NCI-H2107 (cell line): Measurements from ENCODE around the gene FOLR1.

Experiments
- DNase-seq: peaks from one replicate; lab custom pipeline; 2025; lab: John Stamatoyannopoulos, UW

Gene FOLR1

DNA sequence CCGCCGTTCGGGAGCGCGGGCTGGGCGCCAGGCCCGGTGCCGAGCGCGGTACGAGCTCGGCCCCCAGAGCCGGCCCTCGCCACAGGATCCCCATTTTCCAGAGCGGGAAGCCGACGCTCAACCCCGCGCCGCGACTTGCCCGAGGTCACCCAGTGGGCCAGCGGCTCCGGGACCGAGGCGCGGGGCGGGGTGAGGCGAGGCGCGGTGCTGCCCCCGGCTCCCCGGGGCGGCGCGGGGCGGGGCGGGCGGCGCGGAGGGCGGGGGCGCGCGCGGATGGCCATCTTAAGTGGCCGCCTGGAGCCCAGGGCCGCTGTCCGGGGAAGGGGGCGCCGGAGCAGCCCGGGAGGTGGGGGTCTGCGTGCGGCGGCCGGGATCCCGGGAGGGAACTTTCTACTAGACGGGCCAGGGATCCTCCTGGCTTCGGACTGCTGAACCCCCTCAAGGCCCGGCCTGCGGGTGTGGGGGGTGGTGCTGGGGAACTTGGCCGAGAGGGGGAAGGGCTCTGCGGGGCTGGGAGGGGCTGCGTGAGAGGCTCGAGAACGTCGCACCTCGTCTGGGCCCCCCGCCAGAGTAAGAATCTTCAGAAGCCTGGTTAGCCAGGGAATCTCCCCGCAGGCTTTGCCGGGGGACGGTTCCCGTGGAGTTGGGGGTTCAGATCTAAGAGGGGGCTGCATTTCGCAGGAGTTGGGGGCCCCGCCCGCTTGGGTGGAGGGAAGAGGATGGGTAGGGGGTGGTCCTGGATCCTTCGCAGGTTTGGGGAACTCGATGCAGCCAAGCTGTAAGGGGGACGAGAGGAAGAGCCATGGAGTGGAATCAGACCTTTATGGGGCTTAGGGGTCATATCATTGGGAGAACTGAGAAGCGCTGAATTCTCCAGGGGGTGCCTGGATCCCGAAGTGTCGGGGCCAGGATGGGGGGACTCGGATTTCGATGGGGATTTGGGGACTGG is 31.9 kb downstream of the FOLR1 start:
- DNase-seq, result no peak

GRCh38 chr11:72224564-72225410 is 32.8 kb downstream of the FOLR1 start, which contains the start of gene INPPL1:
Gene INPPL1 (plus strand): TSS chr11:72224767. CDS start chr11:72224985, 218 bp downstream.
- DNase-seq, result no peak

DNA sequence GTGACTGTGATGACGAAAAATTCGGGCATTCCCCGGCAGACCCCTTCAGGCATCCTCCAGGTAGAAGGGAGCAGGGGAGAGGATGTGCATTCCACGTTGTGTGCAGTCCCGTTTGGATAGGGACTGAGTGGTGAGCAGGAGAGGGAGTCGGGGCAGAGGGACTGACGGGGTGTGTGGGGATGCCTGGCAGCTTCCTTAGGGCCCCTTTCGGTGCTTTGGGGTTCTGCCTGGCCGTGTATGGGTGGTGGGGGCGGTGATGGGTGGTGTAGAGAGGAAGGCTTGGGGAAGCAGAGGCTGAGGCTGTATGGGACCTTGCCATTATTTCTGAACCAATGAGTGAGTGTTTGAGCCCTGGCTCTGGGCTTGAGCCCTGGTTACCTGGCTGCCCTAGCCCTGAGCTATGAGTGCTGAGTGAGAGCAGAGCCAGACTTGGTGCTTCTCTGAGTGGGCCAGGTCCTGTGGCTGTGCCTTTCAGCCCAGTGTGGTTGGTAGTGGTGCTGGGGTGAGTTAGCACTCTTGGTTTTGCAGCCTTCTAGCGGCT is 33.5 kb downstream of the FOLR1 start:
- DNase-seq, result no peak

- DNase-seq, result no peak
Observed at GRCh38 chr11:72226701-72227100, 34.8 kb downstream of the FOLR1 start.

DNA sequence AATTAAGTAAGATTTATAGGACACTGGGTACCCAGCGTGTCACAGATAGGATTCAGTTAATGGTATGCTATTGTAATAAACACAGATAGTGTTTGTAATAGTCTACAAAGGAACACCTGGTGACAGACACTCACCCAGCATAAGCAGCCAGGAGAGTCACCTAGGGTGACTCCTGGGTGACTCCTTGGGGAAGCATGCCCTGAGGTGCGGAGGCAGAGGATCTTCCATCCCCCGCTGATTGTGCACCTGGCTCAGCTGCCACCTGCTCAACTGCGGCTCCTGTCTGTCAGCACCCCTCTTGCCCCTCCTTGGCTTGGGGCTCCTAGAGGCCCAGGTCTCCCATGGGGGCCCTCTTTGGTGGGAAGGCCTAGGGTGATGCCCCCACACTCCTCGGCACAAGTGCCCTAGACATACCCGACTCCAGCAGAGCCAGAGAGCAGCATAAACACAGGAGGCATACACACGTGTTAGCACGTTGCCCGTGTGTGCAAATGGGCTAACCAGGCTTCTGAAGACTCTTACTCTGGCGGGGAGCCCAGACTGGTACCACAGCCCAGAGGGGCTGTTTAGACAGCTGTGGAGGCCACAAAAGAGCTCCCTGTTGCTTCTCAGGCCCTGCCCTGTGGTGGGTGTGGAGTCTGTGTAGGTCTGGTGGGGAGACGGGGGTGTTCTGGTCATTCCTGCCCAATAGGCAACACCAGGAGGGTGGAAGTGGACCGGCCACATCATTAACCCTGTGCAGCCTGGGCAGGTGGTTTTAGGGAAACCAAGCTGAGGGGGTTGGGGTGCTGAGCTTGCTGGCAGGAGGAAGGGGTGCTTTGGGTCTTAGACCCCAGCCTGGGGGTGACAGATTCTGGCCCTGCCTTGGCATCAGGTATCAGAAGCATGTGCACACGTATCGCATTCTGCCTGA is 35.6 kb downstream of the FOLR1 start:
- peak; percentile 83 for DNase-seq

GRCh38 chr11:72228229-72228843 is 36.4 kb downstream of the FOLR1 start:
- no peak for DNase-seq

DNA sequence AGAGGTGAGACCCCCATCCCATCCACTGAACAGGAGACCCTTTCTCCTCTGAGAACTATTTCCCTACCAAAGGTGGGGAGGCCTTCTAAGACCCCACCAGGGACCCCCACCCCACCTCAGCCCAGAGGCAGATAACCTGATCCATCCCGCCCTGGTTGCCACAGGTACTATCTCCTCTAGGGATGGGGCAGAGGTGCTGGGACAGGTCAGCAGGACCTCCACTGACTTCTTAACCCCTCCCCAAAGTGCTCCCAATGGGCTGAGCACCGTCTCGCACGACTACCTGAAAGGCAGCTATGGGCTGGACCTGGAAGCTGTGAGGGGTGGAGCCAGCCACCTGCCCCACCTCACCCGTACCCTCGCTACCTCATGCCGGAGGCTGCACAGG is 36.9 kb downstream of the FOLR1 start:
- DNase-seq, result no peak

DNA sequence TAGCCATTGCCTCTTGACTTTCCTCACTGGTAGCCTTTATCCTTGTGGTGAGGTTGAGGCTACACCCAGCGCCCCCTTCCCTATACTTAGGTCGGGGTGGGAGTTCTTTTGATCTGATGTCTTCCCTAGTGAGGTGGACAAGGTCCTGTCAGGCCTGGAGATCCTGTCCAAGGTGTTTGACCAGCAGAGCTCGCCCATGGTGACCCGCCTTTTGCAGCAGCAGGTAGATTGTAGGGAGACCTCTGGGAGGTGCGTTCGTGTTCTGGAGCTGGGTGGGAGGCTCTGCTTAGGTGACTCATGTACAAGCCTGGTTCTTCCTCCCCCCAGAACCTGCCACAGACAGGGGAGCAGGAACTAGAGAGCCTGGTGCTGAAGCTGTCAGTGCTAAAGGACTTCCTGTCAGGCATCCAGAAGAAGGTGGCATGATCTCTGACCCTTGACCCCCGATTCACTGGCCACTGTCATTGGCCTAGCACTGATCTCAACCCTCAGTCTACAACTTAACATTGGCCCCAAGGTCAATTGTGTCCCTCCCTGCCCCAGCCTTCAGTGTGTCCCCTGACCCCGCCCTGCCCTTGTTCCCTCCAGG is 37.5 kb downstream of the FOLR1 start:
- DNase-seq, result no peak

DNA sequence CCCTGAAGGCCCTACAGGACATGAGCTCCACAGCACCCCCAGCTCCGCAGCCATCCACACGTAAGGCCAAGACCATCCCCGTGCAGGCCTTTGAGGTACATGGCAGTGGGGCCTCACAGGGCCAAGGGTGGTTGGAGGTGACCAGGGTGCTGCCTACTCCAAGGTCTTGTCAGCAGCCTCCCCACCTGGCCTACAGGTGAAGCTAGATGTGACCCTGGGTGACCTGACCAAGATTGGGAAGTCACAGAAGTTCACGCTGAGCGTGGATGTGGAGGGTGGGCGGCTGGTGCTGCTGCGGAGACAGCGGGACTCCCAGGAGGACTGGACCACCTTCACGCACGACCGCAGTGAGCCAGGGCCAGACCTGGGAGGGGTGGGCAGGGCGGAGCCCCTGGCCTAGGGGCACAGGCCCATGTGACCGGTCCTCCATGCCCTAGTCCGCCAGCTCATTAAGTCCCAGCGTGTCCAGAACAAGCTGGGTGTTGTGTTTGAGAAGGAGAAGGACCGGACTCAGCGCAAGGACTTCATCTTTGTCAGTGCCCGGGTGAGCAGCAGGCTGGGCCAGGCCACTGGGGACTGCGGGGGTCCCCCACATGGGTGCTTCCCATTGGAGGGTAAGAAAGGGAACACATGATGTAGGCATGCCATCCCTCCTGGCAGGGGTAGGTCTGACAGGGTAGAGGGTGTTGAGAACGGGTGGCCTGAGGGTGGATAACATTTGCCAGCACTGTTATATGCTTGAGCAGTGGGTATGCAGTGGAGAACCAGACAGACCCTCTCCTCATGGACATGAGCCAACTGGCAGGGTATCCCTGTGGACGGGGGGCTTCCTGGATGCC is 38.2 kb downstream of the FOLR1 start:
- DNase-seq, result no peak

DNA sequence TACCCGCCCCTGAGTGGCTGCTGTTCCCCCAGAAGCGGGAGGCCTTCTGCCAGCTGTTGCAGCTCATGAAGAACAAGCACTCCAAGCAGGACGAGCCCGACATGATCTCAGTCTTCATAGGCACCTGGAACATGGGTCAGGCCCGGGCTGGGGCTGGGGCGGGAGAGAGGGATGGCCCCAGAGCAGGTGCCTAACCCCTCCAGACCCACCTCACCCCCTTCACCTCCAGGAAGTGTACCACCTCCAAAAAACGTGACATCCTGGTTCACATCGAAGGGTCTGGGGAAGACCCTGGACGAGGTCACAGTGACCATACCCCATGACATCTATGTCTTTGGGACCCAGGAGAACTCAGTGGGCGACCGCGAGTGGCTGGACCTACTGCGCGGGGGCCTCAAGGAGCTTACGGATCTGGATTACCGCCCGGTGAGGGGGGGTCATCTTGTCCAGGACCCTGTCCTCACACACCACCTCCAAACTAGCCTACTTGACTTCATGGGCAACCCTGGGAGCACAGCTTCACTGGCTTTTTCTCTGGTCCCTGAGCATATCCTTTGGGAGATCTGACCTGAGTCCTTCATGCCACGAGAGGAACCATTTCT is 38.9 kb downstream of the FOLR1 start:
- no peak for DNase-seq

DNA sequence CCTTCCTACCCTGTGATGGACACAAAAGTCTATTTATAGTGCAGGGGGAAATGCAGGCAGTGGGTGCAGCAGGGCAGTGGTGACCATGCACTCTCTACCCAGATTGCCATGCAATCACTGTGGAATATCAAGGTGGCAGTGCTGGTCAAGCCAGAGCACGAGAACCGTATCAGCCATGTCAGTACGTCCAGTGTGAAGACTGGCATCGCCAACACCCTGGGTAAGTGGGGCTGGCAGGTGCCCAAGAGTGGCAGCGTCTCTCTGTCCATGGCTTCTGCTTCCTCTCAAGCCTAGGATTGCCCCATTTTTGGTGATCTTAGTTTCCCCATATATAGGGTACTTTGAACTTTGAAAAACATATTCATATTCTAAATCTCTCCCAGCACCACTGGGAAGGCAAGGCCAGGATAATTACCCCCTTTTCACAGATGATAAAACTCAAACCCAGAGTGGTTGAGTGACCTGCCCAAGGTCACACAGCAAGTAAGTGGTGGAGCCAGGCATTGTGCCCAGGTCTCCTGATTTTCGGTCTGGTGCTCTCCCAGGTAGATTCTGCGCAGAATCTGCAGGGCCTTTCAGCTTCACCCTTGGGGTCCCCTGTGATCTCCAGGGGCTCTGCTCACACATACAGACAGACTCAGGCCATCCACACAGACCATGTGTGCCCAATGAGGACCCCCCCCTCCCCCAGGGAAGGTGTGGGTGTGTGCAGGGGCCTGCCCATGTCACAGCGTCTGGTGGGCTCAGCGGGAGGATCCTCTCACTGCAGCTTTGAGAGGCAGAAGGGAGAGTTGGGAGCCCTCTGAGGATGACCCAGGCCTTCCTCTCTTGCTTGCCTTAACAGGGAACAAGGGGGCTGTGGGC is 39.7 kb downstream of the FOLR1 start:
- DNase-seq, result no peak

- DNase-seq, result no peak
Observed at GRCh38 chr11:72232260-72233055, 40.5 kb downstream of the FOLR1 start.

DNA sequence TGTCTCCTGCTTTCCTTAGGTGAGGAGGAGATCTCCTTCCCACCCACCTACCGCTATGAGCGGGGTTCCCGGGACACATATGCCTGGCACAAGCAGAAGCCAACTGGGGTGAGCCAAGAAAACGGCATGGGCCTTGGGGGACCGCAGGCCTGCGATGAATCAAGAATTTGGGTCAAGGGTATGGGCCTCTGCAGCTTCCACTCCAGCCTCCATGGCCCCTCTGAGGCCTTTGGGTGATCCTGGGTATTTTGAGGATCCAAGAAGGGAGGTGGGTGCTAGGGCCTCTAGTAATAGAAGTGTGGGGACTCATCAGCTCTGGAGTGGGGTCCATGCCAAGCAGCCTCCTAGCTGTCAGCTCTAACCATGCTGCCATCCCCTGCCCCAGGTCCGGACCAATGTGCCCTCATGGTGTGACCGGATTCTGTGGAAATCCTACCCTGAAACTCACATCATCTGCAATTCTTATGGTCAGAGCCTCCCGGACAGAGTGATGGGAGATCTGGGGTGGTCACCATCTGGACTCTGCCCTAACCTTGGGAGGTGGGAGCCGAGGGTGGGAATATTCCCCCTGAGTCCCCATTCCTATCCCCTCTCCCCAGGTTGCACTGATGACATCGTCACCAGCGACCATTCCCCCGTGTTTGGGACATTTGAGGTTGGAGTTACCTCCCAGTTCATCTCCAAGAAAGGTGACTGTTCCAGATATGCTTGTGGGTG is 41.3 kb downstream of the FOLR1 start:
- DNase-seq, result no peak

DNA sequence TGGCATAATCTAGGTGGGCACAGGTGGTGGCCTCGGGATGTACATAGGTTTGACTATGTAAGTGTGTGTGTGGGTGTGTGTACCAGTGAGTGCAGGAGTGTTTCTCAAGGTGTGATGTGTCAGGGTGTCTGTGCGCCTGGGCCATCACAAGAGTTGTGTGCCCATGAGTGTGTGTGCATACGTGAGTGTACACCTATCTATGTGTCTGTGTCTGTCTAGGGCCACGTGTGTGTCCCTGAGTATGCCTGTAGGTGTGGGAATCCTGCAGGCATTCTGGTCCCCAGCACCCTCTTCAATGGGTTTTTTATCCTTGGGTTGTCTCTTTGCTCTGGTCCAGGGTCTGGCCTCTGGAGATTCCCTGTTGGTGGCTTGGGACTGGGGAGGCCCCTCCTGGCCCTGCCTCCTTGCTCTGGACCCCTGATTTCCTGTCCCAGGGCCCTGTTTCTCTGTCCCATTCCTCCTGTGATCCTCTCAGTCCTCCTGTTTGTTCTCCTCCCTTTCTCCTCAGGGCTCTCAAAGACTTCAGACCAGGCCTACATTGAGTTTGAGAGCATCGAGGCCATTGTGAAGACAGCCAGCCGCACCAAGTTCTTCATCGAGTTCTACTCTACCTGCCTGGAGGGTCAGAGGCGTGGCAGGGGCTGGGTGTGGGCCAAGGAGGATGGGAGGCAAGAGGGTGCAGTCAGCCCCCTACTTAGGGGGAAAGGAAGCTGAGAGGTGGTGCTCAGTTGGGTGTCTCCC is 42.0 kb downstream of the FOLR1 start:
- no peak for DNase-seq

DNA sequence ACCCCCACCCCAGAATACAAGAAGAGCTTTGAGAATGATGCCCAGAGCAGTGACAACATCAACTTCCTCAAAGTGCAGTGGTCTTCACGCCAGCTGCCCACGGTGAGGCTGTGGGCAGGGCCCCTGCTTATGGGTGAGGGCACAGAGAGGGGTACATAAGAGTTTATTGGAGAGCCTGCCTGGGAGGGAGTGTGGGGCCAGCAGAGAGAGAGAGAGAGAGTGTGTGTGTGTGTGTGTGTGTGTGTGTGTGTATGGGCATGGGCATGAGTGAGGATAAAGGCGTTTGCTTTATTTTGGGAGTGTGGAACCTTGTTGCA is 42.5 kb downstream of the FOLR1 start:
- DNase-seq, result no peak

DNA sequence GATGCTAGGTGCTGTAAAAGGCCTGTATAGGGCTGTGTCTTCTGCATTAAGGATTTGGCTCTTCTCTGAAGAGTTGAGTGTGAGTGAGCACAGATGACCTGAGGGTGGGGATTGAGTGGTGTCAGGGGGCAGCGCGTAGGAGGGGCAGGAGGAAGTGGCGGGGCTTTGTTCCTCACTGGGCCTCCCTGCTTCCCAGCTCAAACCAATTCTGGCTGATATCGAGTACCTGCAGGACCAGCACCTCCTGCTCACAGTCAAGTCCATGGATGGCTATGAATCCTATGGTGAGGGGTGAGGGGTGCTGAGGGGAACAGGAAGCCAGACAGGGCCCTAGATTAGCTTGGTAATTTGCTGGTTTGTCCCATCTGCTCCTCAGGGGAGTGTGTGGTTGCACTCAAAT is 43.0 kb downstream of the FOLR1 start:
- DNase-seq, result no peak
